GM18909 (cell line): ENCODE measurements around the gene SPC25.
"Not testable (repeated sequence)": the region's sequence is repeated elsewhere in the genome, so short reads cannot be mapped to it uniquely, and the experiment has no call there.

Experiments used
- ATAC-seq: cut with Tn5 transposase; IDR thresholded peaks from one replicate; pipeline ENCODE4 v1.9.1; 2021; ENCODE audit warnings: mild to moderate bottlenecking; ENCODE audit not compliant: unreplicated experiment, poor library complexity

Gene SPC25

DNA sequence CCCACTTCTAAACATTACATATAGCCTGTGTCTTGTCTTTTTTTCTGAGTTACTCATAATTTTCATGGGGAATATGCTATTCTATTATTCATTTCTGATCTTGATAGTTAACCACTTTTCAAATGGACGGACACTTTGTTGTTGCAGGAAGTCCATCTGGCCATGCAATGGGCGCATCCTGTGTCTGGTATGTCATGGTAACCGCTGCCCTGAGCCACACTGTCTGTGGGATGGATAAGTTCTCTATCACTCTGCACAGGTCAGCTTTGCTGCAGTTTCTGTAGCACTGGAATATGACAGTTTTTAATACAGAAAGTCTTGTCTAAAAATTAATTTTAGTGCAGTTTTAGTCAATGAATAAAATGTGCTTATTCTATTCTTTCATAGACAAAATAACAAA is 14.1 kb upstream of the SPC25 start:
- no peak for ATAC-seq

DNA sequence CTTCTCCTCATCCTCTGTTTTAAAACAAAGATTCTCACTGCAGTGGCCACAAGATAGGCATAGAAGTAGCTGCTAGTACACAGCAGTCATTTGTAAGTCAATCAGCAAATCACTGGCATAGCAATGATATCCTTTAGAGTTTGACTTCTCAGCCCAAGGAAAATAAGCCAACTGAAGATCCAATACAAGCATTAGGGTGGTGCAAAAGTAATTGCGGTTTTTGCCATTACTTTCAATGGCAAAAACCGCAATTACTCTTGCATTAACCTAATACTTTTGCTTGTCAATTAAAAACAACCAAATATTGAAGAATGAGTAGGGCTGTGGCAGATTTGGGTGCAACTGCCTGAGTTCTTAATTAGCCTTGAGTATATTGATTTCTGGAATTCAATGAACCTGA is 13.7 kb upstream of the SPC25 start:
- ATAC-seq, result no peak

DNA sequence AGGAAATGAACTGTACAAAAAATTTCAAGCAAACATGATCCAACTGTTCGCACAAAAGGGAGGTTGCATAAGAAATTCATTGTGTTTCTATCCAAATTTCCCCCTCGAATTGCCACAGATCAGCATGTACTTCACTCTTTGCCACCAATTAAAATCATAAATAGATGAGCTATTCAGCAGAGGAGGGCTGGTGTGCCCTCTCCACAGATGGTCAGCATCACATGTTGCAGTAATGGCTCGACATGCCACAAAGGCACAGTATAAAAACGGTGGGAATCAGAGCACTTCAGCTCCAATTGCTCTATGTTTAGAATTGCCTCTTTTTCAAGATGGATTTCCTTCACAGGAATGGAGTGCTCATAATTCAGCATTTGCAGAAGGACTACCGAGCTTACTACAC is 10.8 kb upstream of the SPC25 start, which contains the start of gene G6PC2:
Gene G6PC2 (plus strand): TSS at position 289 of the 400 bp plus-strand sequence. CDS start 41 bp downstream, at position 330.
- ATAC-seq, result no peak

DNA sequence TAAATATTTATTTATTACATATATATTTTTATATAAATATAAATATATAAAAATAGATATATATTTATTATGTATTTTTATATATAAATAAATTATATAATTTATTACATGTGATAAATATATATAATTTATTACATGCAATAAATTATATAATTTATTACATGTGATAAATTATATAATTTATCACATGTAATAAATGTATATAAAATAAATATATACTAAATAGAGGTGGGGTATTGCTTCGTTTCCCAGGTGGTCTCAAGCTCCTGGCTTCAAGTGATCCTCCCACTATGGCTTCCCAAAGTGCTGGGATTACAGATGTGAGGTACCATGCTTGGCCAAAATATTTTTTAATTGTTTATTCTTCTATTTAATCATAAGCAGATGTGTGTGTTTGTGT is 7.2 kb upstream of the SPC25 start:
- ATAC-seq, result no peak

DNA sequence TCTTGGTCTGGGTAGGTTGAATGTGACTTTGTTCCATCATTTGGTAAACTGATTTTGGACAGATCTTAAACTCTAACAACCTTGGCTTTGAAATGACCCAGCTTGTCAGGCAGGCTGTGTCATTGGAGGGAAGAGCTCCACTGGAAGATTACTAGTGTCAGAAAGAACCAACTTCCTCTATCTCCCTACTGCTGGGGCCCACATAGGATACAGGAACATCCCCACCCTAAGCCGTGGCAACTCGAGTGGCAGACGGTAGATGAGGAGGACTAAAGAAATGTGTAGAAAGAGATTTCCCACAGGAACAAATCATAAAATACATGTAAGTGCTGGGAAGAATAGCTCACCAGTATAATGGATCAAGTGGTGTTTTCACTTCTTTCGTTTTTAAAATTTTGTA is 6.6 kb upstream of the SPC25 start:
- ATAC-seq, result no peak

DNA sequence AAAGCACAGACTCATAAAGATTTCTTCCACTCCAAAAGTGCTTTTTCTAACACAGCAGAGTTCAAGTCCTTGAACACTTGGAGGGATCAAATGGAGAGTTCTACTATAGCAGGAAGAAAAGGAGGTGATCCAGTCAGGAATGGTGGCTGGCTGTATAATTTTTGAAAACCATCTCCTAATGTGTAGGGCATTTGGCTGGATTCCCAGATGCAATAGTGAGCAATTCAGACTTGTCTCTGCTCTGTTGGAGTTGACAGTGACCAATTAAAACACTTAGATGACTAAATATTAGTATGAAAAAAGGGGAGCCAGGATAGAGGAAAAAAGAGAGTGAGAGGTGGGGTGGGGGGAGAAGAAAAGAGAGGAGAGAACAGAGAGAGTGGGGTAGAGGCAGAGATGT is 5.5 kb upstream of the SPC25 start:
- ATAC-seq, result no peak

DNA sequence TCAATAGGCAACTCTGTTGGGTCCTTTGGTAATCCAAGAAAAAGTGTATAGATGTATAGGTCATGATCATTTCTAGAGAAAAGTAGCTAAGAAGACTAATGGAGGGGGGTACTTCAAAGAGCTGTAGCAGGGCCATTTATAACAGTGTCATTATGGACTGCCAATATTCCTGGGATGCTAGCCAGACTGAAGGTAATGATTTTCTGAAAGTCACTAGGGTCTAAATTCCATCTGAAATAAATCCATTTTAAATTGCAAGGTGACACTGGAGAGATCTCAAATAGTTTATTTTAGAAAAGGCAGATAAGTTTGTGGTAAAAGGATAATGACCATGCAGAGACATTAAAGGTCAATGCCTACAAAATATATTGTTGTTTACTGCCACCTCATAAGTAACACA is 4.5 kb upstream of the SPC25 start:
- no peak for ATAC-seq

DNA sequence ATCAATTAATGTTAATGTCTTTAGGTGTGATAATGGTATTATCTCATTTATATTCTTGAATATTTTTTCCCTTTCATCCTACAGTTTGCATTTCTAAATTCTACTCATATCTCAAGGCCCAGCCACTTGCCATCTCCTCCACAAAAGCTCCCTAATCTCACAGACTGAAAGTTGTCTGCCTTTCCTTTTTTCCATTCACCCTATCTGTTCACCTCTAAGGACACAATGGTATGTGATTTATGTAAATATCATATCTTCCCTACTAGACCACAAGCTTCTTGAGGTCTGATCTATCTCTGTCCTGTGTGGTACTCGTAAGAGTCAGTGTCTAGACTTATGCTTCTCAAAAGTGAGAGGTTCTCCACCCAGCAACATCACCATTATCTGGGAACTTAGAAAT is 3.9 kb upstream of the SPC25 start:
- no peak for ATAC-seq

DNA sequence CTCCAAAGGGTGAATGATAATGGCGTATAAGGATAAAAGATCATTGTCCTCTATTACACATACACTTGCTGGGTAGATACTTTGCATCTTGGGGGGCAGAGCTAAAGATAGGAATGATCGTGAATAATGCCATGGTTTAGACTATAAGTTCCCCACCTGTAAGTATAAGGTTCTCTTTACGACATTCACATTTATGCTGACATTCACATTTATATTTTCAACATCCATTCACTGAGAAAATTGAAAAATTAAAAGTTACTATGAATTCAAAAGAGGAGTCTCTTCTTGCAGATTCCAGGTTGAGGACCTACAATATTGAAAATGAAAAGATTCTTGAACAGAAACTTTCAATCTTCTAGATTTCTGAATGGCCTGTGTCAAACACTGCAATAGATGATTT is 2.1 kb upstream of the SPC25 start:
- no peak for ATAC-seq

DNA sequence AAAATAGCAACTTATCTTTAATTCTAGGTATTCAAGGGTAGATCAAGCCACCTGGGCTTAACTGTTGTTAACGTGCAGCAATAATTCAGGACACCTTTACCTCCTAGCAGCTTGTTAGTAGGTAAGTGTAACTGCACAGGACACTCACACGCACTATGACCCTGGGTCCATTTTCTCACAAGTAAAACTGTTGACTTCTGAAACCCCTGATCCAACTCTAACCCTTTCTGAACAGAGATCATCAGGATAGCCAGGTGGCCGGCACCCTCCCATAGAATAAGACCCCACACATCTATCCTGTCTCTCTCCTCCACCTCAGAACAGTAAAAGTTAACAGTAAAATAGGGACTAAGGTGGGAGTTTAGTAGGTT is 610 bp downstream of the SPC25 start:
- no peak for ATAC-seq

DNA sequence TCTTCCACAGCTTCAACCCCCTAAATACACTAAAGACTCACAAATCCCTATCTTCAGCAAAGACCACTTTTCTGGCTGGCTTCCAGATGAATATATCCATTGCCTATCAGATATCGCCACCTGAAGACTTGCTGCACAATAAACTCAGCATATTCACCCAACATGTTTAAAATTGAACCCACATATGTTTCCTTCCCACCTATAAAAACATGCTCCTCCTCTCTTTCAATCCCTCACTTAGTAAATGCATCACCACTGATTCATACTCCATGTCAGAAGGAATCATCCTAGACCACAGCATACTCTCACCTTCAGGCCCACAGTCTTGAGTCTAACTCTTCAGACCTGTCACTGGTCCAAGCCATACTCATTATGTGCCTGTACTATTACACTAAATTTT is 5.3 kb downstream of the SPC25 start:
- no peak for ATAC-seq

DNA sequence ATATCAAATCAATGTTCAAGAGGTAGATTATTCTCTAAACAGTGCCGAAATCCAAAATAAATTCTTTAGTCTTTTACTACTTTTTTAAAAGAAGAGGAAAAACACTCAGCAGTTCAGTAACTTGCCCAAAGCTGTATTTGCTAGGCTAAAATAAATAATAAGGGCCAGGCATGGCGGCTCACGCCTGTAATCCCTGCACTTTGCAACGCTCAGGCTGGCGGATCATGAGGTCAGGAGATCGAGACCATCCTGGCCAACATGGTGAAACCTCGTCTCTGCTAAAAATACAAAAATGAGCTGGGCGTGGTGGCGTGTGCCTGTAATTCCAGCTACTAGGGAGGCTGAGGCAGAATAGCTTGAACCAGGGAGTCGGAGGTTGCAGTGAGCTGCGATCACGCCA is 8.1 kb downstream of the SPC25 start:
- not testable (repeated sequence) for ATAC-seq

DNA sequence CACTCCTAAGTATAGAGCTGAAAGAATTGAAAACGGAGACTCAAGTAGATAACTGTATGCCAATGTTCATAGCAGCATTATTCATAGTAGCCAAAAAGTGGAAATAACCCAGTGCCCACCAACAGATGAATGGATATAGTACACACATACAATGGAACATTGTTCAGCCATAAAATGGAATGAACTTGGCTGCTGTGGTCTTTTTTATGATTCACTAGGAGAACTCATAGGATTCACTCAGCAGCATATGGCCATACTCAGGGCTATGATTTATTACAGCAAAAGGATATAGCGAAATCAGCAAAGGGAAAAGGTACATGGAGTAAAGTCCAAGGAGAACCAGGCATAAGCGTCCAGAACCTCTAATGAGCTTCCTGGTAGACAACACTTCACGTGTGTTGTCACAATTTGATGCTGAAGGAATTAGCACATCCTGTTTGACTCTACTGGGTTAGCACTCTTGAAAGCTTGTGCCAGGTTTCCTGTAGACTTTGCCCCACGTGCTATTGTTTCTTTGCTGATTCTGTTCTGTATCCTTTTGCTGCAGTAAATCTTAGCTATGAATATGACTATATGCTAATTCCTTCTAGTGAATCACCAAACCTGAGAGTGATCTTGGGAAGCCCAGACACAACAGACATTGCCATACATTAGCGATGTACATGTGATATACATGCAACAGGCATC is 15.7 kb downstream of the SPC25 start:
- ATAC-seq, result no peak

DNA sequence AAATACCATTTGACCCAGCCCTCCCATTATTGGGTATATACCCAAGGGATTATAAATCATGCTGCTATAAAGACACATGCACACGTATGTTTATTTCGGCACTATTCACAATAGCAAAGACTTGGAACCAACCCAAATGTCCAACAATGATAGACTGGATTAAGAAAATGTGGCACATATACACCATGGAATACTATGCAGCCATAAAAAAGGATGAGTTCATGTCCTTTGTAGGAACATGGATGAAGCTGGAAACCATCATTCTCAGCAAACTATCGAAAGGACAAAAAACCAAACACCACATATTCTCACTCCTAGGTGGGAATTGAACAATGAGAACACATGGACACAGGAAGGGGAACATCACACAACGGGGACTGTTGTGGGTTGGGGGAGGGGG is 19.4 kb downstream of the SPC25 start:
- ATAC-seq, result not testable (repeated sequence)

DNA sequence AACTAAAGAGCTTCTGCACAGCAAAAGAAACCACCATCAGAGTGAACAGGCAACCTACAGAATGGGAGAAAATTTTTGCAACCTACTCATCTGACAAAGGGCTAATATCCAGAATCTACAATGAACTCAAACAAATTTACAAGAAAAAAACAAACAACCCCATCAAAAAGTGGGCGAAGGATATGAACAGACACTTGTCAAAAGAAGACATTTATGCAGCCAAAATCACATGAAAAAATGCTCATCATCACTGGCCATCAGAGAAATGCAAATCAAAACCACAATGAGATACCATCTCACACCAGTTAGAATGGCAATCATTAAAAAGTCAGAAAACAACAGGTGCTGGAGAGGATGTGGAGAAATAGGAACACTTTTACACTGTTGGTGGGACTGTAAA is 19.9 kb downstream of the SPC25 start:
- ATAC-seq, result not testable (repeated sequence)

DNA sequence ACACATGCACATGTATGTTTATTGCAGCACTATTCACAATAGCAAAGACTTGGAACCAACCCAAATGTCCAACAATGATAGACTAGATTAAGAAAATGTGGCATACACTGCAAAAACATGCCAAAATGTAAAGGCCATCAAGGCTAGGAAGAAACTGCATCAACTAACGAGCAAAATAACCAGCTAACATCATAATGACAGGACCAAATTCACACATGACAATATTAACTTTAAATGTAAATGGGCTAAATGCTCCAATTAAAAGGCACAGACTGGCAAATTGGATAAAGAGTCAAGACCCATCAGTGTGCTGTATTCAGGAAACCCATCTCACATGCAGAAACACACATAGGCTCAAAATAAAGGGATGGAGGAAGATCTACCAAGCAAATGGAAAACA is 23.1 kb downstream of the SPC25 start:
- not testable (repeated sequence) for ATAC-seq

DNA sequence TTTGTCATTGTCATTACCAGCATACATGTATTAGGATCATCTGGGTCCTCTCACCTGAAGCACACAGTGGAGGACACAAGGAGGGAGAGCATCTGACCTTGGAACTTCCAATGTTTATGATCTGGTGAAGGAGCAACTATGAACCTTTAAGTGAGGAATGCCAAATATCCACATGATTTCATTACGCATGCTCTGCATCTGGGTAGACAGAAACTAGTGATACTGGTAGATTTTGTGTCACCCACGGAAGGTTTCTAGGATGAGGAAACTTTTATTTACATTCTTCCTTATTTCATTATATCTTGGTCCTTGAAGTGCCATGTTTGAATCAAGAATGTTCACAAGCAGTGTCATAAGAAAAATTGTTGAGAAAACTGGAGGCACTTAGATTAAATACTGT is 32.1 kb downstream of the SPC25 start:
- no peak for ATAC-seq

DNA sequence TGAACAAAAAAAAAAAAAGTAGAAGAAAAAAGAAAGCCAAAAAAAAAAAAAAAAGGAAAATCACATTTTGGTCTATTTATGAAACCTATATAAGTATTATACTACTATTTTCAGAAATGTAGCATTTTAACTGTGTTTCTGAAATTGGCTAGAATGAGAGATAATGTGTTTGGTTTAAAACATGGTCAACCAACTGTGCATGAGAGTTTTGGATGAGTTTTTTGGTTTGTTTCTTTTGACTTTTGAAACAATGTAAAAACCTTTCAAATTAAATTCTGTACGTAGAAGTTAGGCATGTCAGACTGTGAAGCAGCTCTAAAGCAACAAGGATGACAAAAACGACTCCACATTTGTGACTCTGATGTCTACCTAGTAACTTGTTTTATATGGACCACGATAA is 34.6 kb downstream of the SPC25 start:
- ATAC-seq, result no peak

DNA sequence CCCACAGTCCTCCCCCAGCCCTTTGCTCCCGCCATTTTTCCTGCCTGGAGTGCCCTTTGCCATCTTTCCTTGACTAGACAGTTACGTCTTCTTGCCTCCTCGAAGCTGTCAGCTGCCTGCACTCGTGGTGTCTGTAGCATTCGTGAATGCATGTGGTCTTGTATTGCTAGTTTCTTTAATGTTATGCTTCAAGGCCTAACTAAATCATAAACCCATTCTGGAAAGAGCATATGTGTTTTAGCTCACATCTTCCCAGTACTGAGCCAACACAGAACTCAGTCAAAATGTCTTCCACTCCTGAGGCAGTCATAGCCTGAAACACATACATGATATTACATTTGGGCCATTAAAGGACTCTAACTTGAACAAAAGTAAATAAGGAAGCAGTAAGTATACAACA is 35.6 kb downstream of the SPC25 start:
- no peak for ATAC-seq

DNA sequence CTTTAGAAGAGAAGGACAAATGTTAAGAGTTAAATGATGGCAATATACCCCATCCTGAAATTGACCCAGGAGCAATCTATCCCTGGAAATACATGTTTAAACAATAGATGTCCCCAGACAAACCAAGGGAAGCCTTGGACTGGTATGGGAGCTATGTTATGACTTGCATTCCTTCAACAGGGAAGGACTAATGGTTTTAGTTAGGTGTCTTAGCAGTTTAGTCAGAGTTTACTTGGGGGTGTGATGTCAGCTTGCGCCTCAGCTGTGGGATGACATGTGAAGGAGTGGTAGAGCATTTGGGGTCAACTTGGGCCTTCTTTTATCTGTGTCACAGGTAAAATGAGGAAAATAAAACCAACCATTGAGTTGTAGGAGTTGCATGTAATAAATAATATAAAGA is 36.8 kb downstream of the SPC25 start:
- ATAC-seq, result no peak

DNA sequence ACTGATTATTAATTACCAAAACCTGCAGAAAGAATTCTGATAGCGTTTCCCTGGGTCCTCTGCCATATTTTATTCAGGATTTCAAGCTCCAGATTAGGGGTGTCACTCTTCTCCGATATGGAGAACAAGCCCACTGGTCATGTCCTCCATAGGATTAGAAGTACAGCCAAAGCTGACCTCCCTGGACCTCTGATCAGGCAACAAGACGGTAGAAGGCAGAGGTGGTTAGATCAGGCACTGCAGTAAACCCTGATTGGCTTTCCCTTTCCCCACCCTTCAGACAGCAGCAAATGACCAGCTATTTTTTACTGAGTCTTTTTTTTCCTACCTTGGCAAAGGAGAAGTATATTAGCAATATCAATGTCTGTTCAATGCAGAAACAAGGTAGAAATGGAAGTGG is 37.7 kb downstream of the SPC25 start:
- no peak for ATAC-seq

DNA sequence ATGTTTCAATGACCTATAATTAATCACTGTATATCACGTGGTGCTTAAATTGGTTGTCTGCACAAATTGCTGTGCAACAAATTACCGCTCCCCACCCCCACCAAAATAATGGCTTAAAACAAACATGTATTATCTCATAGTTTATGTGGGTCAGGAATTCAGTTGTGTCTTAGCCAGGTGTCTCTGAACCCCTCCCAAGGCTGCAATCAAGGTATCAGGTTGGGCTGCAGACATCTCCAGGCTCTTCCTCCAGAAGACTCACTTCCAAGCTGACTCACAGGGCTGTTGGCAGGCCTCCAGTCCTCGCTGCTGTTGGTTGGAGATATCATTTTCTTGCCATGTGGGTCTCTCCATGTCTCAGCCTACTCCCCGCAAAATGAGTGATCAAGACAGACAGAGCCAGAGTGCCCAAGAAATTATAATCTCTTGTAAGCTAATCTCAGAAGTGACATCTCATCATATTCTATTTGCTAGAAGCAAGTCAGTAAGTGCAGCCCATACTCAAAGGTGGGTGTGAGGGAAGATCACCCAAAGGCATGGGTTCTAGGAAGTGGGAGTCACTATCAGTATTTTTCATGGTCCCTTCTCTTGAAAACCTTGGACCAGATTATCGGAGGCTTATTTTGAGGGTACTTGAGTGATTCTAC is 38.4 kb downstream of the SPC25 start:
- ATAC-seq, result no peak
